HG03378 (cell line): ENCODE measurements around the gene PCSK5.
"Not testable (repeated sequence)": the region's sequence is repeated elsewhere in the genome, so short reads cannot be mapped to it uniquely, and the experiment has no call there.

Experiments
- ATAC-seq: cut with Tn5 transposase; IDR thresholded peaks from one replicate; pipeline ENCODE4 v1.9.1; 2021; ENCODE audit warnings: mild to moderate bottlenecking, moderate library complexity; ENCODE audit not compliant: unreplicated experiment

PCSK5 gene

DNA sequence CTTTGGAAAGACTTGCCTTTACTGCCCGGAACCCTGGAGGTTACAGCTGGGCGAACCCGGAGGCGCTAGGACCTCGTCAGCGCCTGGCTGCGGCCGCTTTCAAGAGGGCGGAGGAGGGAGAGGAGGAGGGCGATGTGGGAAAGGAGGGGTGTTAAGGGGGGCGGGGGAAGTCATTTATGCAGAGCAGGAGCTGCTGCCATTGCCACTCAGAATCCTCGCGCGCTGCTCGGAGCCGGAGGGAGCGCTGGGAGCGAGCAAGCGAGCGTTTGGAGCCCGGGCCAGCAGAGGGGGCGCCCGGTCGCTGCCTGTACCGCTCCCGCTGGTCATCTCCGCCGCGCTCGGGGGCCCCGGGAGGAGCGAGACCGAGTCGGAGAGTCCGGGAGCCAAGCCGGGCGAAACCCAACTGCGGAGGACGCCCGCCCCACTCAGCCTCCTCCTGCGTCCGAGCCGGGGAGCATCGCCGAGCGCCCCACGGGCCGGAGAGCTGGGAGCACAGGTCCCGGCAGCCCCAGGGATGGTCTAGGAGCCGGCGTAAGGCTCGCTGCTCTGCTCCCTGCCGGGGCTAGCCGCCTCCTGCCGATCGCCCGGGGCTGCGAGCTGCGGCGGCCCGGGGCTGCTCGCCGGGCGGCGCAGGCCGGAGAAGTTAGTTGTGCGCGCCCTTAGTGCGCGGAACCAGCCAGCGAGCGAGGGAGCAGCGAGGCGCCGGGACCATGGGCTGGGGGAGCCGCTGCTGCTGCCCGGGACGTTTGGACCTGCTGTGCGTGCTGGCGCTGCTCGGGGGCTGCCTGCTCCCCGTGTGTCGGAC, at the start of gene PCSK5:
Gene PCSK5 (plus strand): TSS at position 202 of the 805 bp plus-strand sequence. CDS start 509 bp downstream, at position 711.
- peak; percentile 52 for ATAC-seq

GRCh38 chr9:75844321-75844720, 46.2 kb upstream of the PCSK5 start:
- no peak for ATAC-seq

GRCh38 chr9:75845806-75846205, 44.7 kb upstream of the PCSK5 start:
- ATAC-seq = no peak

- no peak for ATAC-seq
These were observed 43.4 kb upstream of the PCSK5 start for GRCh38 chr9:75847085-75847484.

GRCh38 chr9:75850459-75851200, 39.8 kb upstream of the PCSK5 start:
- ATAC-seq = no peak

GRCh38 chr9:75851917-75852316, 38.6 kb upstream of the PCSK5 start:
- no peak for ATAC-seq

DNA sequence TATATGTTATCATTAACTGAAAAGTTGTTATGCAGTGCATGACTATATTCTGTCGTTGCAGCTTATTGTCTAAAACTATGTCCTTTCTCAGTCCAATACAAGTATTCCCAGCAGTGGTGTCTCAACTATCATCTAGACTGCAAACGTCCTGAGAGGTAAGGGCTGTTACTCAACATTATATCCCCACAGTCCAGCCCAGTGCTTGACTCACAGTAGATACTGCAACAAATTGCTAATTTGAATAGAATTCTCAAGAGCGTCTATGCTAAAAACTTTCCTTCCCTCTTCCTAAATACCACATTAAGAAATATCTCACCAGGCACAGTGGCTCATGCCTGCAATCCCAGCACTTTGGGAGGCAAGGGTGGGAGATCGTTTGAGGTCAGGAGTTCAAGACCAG, 37.7 kb upstream of the PCSK5 start:
- ATAC-seq = no peak

- ATAC-seq = no peak
These were observed 35.0 kb upstream of the PCSK5 start for GRCh38 chr9:75855509-75855908.

- no peak for ATAC-seq
These were observed 31.9 kb upstream of the PCSK5 start for GRCh38 chr9:75858497-75859092.

DNA sequence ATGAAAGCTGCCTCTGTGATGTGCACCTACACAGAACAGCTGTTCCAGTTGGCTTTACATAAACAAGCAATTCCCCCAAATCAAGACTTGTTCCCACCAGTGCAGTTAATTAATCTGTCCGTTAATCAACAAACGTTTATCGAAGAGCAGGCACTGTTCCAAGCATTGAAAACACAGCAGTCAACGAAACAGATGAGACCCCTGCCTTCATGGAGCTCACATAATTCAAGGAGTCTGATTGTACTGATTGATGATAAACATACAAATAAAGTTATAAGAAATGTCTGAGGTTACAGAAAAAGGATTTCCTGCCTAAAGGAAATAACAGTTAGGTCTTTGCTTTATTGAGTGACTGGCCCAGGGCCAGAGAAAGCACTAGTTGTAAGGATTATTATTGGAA, 26.2 kb upstream of the PCSK5 start:
- ATAC-seq = no peak

- peak; percentile 64 for ATAC-seq
These were observed 24.1 kb upstream of the PCSK5 start for GRCh38 chr9:75866273-75866871.

DNA sequence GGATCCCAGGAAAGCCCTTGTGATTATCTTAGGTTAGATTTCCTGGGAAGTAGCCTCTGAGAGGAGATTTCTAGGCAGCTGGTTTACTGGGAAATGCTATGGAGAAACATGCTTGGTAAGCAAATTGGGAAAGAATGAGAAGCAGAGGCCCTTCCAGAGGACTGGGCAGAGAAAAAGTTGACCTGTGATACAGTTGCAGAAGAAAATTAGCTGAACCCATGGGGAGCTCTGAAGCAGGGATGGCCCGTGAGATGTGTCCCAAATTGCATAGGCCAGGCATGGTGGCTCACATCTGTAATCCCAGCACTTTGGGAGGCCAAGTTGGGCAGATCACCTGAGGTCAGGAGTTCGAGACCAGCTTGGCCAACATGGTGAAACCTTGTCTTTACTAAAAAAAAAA, 21.9 kb upstream of the PCSK5 start:
- not testable (repeated sequence) for ATAC-seq

DNA sequence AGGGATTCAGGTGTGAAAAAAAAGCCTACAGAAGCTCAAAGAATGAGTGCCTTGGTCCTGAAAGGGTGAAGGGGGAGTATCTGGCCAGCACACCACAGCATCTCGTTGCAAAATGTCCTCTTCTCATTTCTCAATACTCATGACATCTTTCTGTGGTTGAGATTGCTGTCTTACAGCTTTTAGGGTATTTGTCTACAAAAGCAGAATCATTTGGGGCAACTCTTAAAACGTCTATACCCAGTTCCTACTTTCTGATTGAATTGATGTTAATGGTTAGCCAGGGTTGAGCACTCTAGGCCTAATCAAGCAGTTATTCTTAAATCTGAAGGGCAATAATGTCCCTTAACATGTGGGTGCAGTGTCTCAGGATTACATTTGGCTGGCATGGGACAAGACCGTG, 21.2 kb upstream of the PCSK5 start:
- no peak for ATAC-seq

DNA sequence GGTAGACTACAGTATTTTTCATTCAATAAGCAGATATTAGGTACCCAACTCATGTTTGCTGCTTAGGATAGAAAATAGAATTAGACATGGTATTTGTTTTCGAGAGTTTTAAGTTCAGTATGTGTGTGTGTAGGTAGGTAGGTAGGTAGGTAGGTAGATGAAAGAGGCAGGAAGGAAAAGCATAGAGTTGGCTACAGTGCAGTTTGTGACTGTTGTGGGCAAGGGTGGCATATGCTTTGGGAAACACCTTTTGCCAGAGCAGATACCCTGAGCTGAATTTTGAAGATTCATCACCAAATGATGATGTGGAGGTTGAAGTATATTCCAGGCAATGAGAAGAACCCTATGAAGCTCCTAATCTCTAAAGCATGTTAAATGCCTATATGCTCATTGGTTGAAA, 20.0 kb upstream of the PCSK5 start:
- ATAC-seq = no peak

DNA sequence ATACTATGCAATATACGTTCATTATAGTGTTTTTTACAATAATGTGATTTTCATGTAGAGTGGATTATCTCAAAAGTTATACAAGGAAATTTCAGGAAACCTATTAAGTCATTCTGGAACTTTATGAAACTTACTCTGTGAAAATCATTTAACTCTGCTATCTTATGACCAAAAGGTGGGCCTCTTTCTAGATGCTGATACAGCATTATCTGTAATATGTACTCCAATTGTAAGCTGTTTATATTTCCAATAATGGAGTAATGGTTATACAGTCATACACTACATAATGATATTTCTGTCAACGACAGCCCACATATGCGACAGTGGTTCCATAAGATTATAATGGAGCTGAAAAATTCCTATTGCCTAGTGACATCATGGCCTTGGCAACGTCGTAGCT, 18.8 kb upstream of the PCSK5 start:
- no peak for ATAC-seq

DNA sequence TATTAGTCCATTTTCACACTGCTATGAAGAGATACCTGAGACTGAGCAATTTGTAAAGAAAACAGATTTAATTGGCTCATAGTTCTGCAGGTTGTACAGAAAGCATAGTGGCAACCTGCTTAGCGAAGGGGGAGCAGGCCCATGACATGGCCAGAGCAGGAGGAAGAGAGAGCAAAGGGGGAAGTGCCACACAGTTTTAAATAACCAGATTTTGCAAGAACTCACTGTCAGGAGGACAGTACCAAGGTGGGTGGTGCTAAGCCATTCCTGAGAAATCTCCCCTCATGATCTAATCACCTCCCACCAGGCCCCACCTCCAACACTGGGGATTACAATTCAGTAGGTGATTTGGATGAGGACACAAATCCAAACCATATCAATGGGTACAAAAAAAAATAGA, 16.8 kb upstream of the PCSK5 start:
- ATAC-seq = no peak

DNA sequence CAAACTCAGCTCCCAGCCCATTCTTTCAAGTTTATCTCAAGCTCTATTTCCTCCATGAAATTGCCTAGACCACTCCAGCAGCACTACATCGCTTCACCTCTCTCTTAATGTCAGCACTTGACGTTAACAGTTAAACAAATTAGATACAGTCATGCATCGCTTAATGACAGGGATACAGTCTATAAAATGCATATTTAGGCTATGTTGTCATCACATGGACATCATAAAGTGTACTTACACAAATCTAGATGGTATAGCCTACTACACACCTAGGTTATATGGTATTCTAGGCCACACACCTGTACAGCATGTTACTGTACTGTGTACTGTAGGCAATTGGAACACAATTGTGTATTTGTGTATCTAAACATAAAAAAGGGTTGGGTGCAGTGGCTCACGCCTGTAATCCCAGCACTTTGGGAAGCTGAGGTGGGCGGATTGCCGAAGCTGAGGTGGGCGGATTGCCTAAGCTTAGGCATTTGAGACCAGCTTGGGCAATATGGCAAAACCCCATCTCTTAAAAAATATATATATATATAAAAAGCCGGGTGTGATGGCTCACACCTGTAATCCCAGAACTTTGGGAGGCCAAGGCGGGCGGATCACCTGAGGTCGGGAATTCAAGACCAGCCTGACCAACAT, 13.4 kb upstream of the PCSK5 start:
- no peak for ATAC-seq

DNA sequence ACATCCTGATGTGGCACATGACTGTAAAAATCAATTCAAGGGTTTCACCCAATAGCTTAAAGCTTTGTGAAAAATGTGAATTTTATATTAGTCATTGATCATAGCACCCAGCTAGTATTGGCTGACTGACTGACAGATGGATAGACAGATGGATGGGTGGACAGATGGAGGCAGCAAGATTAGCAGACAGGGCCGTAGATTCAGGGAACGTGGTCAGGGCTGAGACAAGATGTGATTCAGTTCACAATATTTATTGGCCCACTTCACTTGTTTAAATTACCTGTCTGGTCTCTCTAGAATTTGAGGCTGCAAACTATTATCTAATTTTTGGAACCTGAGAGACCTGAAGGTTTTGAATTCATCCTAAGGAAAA, 12.0 kb upstream of the PCSK5 start:
- no peak for ATAC-seq

- ATAC-seq = no peak
These were observed 9.9 kb upstream of the PCSK5 start for GRCh38 chr9:75880618-75881017.

- no peak for ATAC-seq
These were observed 8.7 kb upstream of the PCSK5 start for GRCh38 chr9:75881761-75882160.

- no peak for ATAC-seq
These were observed 4.8 kb upstream of the PCSK5 start for GRCh38 chr9:75885652-75886051.
